Measurements from ENCODE around the gene SDE2.
"Not testable (repeated sequence)": the region's sequence is repeated elsewhere in the genome, so short reads cannot be mapped to it uniquely, and the experiment has no call there.

The SDE2 gene

GRCh38 chr1:225941187-225941941, 57.8 kb downstream of the SDE2 start, which contains the start of gene LEFTY2:
Gene LEFTY2, minus strand, starts transcription at chr1:225941220. Its CDS starts 80 bp downstream, at chr1:225941140.
- no peak for DNase-seq

DNA sequence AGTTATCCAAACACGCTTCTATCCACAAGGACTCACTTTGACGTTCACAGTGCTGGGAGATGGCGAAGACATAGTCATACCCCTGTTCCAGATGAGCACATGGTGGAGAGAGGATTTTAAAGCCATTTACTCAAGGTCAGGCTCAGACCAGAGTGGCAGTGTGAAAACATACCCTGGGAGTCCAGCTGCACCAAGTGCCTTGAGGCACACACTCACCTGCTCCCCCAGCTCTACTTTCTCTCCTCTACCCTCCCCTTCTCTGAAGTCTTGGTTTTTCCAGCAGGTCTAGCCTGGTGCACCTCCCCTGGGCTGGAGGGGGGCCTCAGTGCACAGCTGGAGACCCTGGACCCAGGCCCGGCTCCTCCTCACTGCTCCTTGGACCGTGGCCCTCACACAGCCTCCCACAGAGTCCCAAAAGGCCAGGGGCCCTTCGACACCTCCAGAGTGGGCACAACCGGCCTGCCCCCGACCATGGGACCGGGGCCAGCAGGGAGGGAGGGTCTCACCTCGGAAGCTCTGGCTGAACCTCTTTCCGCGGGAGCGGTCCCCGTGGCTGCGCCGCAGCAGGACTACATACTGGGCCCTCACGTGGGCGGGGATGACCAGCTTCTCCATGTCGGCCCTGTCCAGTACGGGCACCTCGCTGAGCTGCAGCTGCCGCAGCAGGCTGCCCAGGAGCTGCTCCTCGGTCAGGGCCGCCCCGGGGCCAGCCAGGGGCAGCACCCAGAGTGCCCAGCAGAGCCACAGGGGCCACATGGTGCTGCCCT, 58.6 kb downstream of the SDE2 start:
- DNase-seq, result no peak

GRCh38 chr1:225939939-225940310, 59.2 kb downstream of the SDE2 start:
- DNase-seq, result not testable (repeated sequence)

GRCh38 chr1:225939097-225939938, 59.8 kb downstream of the SDE2 start:
- DNase-seq, result not testable (repeated sequence)

DNA sequence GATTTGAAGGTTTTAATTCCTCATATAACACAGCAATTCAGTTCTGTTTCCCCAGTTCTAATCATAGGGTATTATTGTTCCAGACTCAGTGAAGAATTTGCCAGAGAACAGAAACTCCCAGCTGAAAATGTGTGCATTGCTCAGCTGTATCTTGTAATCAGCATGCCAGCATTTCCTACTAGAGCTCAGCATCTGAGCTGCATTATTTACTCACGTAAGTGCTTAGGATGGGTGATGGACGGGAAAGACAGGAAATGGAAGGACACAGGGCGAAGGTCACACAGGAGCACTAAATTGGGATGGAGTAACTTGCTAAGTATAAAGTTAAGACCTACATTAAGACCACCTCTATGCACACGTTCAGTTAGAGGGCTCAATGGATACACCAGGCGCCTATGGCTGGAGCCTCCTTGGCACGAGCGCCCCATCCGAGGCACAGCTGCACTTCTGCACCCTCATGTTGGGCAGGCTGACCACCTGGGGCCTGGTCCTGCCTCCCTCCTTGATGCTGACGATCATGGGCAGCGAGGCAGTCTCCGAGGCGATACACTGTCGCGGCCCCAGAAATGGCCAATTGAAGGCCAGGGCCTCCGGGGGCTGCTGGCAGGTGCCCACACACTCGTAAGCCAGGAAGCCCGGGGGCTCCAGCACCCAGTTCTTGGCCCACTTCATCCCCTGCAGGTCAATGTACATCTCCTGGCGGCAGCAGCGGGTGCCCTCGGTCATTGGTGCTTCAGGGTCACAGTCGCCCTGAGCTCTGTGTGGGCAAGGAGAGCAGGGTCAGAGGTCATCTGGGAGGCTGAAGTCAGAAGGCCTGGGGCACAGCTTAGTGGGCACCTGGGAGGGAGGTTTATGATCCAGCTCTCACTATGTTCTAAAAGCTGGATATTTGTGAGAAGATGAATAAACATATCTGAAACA, 61.8 kb downstream of the SDE2 start:
- DNase-seq, result no peak

- DNase-seq, result no peak
Observed at GRCh38 chr1:225936523-225936922, 62.6 kb downstream of the SDE2 start.

DNA sequence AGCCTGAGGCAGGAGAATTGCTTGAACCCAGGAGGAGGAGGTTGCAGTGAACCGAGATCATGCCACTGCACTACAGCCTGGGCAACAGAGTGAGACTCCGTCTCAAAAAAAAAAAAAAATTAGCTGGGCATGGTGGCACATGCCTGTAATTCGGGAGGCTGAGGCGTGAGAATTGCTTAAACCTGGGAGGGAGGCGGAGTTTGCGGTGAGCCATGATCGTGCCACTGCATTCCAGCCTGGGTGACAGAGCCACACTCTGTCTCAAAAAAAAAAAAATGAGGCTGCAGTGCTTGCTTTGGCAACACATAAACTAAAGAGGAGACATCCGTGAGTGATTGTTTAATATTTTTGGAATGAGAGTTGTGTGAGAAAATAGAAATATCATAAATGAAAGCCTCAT, 63.1 kb downstream of the SDE2 start:
- not testable (repeated sequence) for DNase-seq

DNA sequence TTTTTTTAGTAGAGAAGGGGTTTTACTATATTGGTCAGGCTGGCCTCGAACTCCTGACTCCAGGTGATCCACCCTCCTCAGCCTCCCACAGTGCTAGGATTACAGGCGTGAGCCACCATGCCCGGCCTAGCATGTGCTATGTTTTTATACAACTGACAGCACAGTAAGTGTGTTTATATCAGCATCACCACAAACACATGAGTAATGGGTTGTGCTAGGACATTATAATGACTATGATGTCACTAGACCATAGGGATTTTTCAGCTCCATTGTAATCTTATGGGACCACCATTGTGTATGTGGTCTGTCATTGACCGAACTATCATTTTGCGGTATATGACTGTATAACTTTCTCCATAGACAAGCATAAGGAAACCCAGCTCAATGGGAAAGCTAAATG, 64.4 kb downstream of the SDE2 start:
- DNase-seq, result no peak

- no peak for DNase-seq
Observed at GRCh38 chr1:225933072-225933471, 66.1 kb downstream of the SDE2 start.
